ENCODE data around the gene NR1H3.

- TF ChIP-seq MAZ (IDR thresholded peaks at IDR 0.05; ENCODE audit: borderline replicate concordance, low read depth, low read length) (no peak), RCOR1 (IDR thresholded peaks at IDR 0.05; ENCODE audit: insufficient replicate concordance, low read length) (no peak), POLR2A (IDR thresholded peaks at IDR 0.05; ENCODE audit: low read depth, low read length) (no peak), BHLHE40 (IDR thresholded peaks at IDR 0.05; ENCODE audit: low read depth, low read length) (no peak), FOS (IDR thresholded peaks at IDR 0.05; ENCODE audit: low read depth, low read length) (no peak)
- TF ChIP-seq, protein P1, sequence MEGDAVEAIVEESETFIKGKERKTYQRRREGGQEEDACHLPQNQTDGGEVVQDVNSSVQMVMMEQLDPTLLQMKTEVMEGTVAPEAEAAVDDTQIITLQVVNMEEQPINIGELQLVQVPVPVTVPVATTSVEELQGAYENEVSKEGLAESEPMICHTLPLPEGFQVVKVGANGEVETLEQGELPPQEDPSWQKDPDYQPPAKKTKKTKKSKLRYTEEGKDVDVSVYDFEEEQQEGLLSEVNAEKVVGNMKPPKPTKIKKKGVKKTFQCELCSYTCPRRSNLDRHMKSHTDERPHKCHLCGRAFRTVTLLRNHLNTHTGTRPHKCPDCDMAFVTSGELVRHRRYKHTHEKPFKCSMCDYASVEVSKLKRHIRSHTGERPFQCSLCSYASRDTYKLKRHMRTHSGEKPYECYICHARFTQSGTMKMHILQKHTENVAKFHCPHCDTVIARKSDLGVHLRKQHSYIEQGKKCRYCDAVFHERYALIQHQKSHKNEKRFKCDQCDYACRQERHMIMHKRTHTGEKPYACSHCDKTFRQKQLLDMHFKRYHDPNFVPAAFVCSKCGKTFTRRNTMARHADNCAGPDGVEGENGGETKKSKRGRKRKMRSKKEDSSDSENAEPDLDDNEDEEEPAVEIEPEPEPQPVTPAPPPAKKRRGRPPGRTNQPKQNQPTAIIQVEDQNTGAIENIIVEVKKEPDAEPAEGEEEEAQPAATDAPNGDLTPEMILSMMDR (conservative IDR thresholded peaks at IDR 0.05; ENCODE audit: low read depth, low read length), result no peak
Observed at GRCh38 chr11:47274495-47275235, 16.9 kb downstream of the NR1H3 start.
